Measurements from ENCODE around the gene SWT1. TPM values are rescaled to one million over a fixed set of nuclear protein-coding genes. Genes with fewer than 3 reads are reported as not detected.

Gene SWT1
- total and polyA plus RNA-seq, 2 of the 13 experiments (the other 11 are each of a cell fraction or from before 2014, with no cell fraction given): 1.7 to 2.5 TPM

GRCh38 chr1:185170291-185170848 is 13.4 kb downstream of the SWT1 start (continued):
- TF ChIP-seq CTCF (CRISPR knock-in tag; IDR thresholded peaks at IDR 0.05) (peak; percentile 84), ZNF577 (CRISPR knock-in tag; IDR thresholded peaks at IDR 0.05; ENCODE audit: borderline replicate concordance, low read depth) (no peak), RAD21 (CRISPR knock-in tag; IDR thresholded peaks at IDR 0.05) (peak; percentile 76), PBX2 (CRISPR knock-in tag; IDR thresholded peaks at IDR 0.05) (no peak), ZNF720 (CRISPR knock-in tag; IDR thresholded peaks at IDR 0.05) (no peak), HMGXB4 (CRISPR knock-in tag; IDR thresholded peaks at IDR 0.05; ENCODE audit: borderline replicate concordance in 1 of 2, low read depth in 1 of 2) (peak in 1 of 2 experiments; percentile 69; a peak in 1 of 4 replicates), ZNF678 (CRISPR knock-in tag; IDR thresholded peaks at IDR 0.05) (no peak), FUBP1 (CRISPR knock-in tag; IDR thresholded peaks at IDR 0.05; ENCODE audit: borderline replicate concordance) (no peak), PRPF4 (IDR thresholded peaks at IDR 0.05; ENCODE audit: low read depth, low read length, poor library complexity, severe bottlenecking) (no peak), ZNF451 (CRISPR knock-in tag; IDR thresholded peaks at IDR 0.05) (no peak), NRL (CRISPR knock-in tag; IDR thresholded peaks at IDR 0.05; ENCODE audit: borderline replicate concordance) (no peak), ZNF724P (CRISPR knock-in tag; IDR thresholded peaks at IDR 0.05; ENCODE audit: borderline replicate concordance) (no peak), ZNF414 (CRISPR knock-in tag; IDR thresholded peaks at IDR 0.05) (no peak), TCF7 (IDR thresholded peaks at IDR 0.05; ENCODE audit: low read depth) (no peak), ZNF20 (CRISPR knock-in tag; IDR thresholded peaks at IDR 0.05) (no peak), ZNF556 (CRISPR knock-in tag; IDR thresholded peaks at IDR 0.05; ENCODE audit: borderline replicate concordance) (no peak), FOXA3 (CRISPR knock-in tag; IDR thresholded peaks at IDR 0.05) (0 out of 2 replicates have a peak, but pooled peaks have one; percentile 21), NR1H2 (CRISPR knock-in tag; IDR thresholded peaks at IDR 0.05; ENCODE audit: borderline replicate concordance, low read depth) (no peak), ZNF790 (CRISPR knock-in tag; IDR thresholded peaks at IDR 0.05; ENCODE audit: borderline replicate concordance) (no peak), ZBTB42 (CRISPR knock-in tag; IDR thresholded peaks at IDR 0.05) (no peak), ZNF501 (CRISPR knock-in tag; IDR thresholded peaks at IDR 0.05) (peak; percentile 47; the same call in 1 of the 2 replicates), SMARCE1 (IDR thresholded peaks at IDR 0.05; ENCODE audit: borderline replicate concordance) (no peak), MAFK (conservative IDR thresholded peaks at IDR 0.05 in 1 of 2, IDR thresholded peaks at IDR 0.05 in 1 of 2; ENCODE audit: low read length in 2 of 2) (no peak)

All from HepG2 (cell line).